Hematopoietic multipotent progenitor cell treated with erythropoietin and hydrocortisone succinate and interleukin-3 and kit ligand, for 15 days (in vitro differentiated cells): ENCODE results near the gene DGKQ.

Experiments
- DNase-seq: peaks from one replicate; pipeline ENCODE4 v3.0.0-alpha.2; 2015; ENCODE audit warnings: low spot score

DGKQ gene

GRCh38 chr4:972651-973424 is 531 bp downstream of the DGKQ start:
- DNase-seq: peak; percentile 49

GRCh38 chr4:971666-972500 is 1.5 kb downstream of the DGKQ start:
- no peak for DNase-seq

- DNase-seq: no peak
These were observed 2.4 kb downstream of the DGKQ start for GRCh38 chr4:970854-971520.

GRCh38 chr4:970046-970745 is 3.2 kb downstream of the DGKQ start:
- no peak for DNase-seq

- DNase-seq: no peak
These were observed 4.6 kb downstream of the DGKQ start for GRCh38 chr4:968621-969394.

- no peak for DNase-seq
These were observed 5.1 kb downstream of the DGKQ start for GRCh38 chr4:968221-968620.

- DNase-seq: no peak
These were observed 6.0 kb downstream of the DGKQ start for GRCh38 chr4:967113-968104.

GRCh38 chr4:966266-967112 is 6.9 kb downstream of the DGKQ start:
- DNase-seq: no peak

GRCh38 chr4:965766-966134 is 7.6 kb downstream of the DGKQ start:
- no peak for DNase-seq

GRCh38 chr4:965048-965765 is 8.2 kb downstream of the DGKQ start:
- no peak for DNase-seq

- DNase-seq: no peak
These were observed 8.9 kb downstream of the DGKQ start for GRCh38 chr4:964346-965025.

- no peak for DNase-seq
These were observed 9.8 kb downstream of the DGKQ start for GRCh38 chr4:963276-964225.

GRCh38 chr4:962231-963208 is 10.8 kb downstream of the DGKQ start:
- no peak for DNase-seq

- DNase-seq: no peak
These were observed 11.8 kb downstream of the DGKQ start for GRCh38 chr4:961351-962230.
